ENCODE results near the gene ITPKC. TPM values are rescaled to one million over a fixed set of nuclear protein-coding genes. Genes with fewer than 3 reads are reported as not detected.
A peak's percentile ranks its signal among the peaks of the same experiment; 100 is the strongest.

ITPKC gene
- total and polyA plus RNA-seq, 2 of the 13 experiments (the other 11 are each of a cell fraction or from before 2014, with no cell fraction given), result 6.9 to 11.2 TPM

DNA sequence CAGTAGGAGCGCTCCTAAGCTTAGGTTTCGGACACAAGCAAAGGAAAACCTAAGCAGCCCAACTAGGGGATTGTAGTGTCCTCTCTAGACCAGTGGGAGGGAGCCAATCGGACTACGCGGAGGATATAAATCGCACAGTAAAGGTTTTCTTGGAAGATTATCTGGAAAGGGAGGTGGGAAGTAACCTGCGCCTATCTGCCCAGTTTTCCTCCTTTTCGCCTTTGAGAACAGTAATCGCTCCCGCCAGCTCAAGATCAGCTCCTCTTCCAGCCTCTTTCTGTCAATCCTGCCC lies 60.7 kb downstream of the ITPKC start (continued):
- 0 out of 2 replicates have a peak, but pooled peaks have one; percentile 32 for TF ChIP-seq TFE3 (CRISPR knock-in tag; IDR thresholded peaks at IDR 0.05)

DNA sequence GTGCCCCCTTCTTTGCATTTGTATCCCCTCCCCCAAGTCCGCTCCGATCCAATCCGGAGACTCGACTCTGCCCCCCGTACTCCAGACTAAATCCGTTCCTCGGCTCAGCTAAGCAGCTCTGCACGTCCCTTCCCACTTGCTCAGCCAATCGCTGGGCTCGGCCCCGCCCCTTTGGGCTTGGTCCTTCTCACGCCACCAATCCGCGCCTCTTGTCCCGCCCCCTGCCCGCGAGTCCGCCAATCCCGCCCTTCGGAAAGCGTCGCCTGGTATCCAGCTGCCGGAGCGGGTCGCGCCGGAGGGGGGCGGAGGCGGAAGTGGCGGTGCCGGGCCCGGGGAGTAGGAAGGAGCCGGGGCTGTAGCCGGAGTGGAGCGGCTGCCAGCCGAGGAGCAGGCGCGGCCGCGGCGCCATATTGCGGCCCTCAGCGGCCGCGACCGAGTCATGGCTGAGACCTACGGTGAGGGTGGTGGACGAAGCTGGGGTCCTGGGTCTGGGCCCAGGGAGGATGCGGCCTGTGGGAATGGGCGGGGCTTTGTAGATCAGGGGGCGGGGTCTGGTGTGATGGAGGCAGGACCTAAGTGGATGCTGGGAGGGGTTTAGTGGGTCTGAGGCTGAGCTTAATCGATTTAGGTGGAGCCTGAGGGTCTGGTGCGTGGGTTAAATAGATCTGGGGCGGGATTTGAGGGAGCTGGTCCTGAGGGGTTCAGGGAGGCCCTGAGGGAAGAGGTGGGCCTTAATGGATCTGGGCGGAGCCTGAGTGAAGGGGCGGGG lies 61.2 kb downstream of the ITPKC start, which contains the start of gene RAB4B:
Gene RAB4B, plus strand, starts transcription at position 311 of the 769 bp plus-strand sequence. Its CDS starts 129 bp downstream, at position 440.
- Histone ChIP-seq H4K20me1 (ENCODE audit: insufficient read depth, low read length) (no peaks in the 10 kb centered on the region), H3K9me3 (ENCODE audit: low read length) (no peaks in the 10 kb centered on the region), H2AFZ (ENCODE audit: low read length) (peak within 1 kb of the TSS; percentile 16), H3K27ac (ENCODE audit: extremely low read length, insufficient read depth, low read length) (peak within 1 kb of the TSS; percentile 97), H3K4me2 (ENCODE audit: low read depth, low read length) (peak within 1 kb of the TSS; percentile 95), H3K27me3 (ENCODE audit: control insufficient read depth in 1 of 2, insufficient read depth in 2 of 2, low read length in 2 of 2) (no peaks in the 10 kb centered on the region; a peak in 1 of 5 replicates), H3K4me3 (replicated peaks in 1 of 3; ENCODE audit: insufficient read depth in 1 of 3, low read depth in 2 of 3, low read length in 3 of 3) (peak within 1 kb of the TSS; percentile 70 to 88 (median 81)), H3K4me1 (ENCODE audit: insufficient read depth, low read length) (peaks cover 31% of the 10 kb centered on the region), H3K9ac (ENCODE audit: insufficient read depth, low read depth, low read length) (peak within 1 kb of the TSS; percentile 90), H3K36me3 (replicated peaks in 1 of 2; ENCODE audit: control insufficient read depth in 1 of 2, insufficient read depth in 2 of 2, low read length in 2 of 2) (no peaks in the 10 kb centered on the region), H3K79me2 (ENCODE audit: insufficient read depth, low read length) (no peaks in the 10 kb centered on the region)
- in situ Hi-C loops (cut with HindIII; ENCODE audit: extremely low pct_ligation_motif_present, low pct_unique_long_range_greater_than_20kb) (no loop called here), intact Hi-C loops (cut with micrococcal nuclease; ENCODE audit: unreplicated experiment) (loop anchor here (1.0 kb wide), 1 partner anchor 20 kb away; no protein-coding TSS in a partner anchor)
- POLR2A ChIA-PET, result interaction anchor here (0.6 to 4.1 kb wide), 26 partner anchors 8 to 780 kb away, joined by 3 to 90 read pairs (median 6); partner anchors contain the start of genes ACTMAP, COQ8B, EGLN2 and ITPKC
- FAIRE-seq, result peak; percentile 87
- peak; percentile 88 for ATAC-seq
- CTCF ChIA-PET (ENCODE audit: low intra/inter-chr PET ratio, low total read pairs), result no interaction called here
- WGBS (ENCODE audit: low lambda C conversion rate), result 2% methylated on average over 32 of the region's 56 CpGs
- peak; percentile 99 for DNase-seq (ENCODE audit: low spot score)
- BruUV-seq (replicated peaks), result no TSS peak
- TF ChIP-seq RAD21 (CRISPR knock-in tag; IDR thresholded peaks at IDR 0.05) (0 out of 2 replicates have a peak, but pooled peaks have one; percentile 11), ATAD3A (CRISPR knock-in tag; IDR thresholded peaks at IDR 0.05) (no peak), PRPF4 (IDR thresholded peaks at IDR 0.05; ENCODE audit: low read depth, low read length, poor library complexity, severe bottlenecking) (no peak), TARDBP (CRISPR knock-in tag; IDR thresholded peaks at IDR 0.05) (peak; percentile 67; the same call in 1 of the 2 replicates), ZNF280B (CRISPR knock-in tag; IDR thresholded peaks at IDR 0.05; ENCODE audit: borderline replicate concordance) (peak; percentile 35; the same call in 1 of the 2 replicates), ZNF224 (CRISPR knock-in tag; IDR thresholded peaks at IDR 0.05) (0 out of 2 replicates have a peak, but pooled peaks have one; percentile 63), ZNF768 (CRISPR knock-in tag; IDR thresholded peaks at IDR 0.05) (peak; percentile 43; the same call in 1 of the 2 replicates), ARNTL (CRISPR knock-in tag; IDR thresholded peaks at IDR 0.05) (peak; percentile 18; the same call in 1 of the 2 replicates), SOX5 (CRISPR knock-in tag; IDR thresholded peaks at IDR 0.05; ENCODE audit: borderline replicate concordance) (no peak), FLYWCH1 (CRISPR knock-in tag; IDR thresholded peaks at IDR 0.05) (no peak), ZNF639 (CRISPR knock-in tag; conservative IDR thresholded peaks at IDR 0.05) (0 out of 2 replicates have a peak, but pooled peaks have one; percentile 57)
- TF ChIP-seq, protein P1, sequence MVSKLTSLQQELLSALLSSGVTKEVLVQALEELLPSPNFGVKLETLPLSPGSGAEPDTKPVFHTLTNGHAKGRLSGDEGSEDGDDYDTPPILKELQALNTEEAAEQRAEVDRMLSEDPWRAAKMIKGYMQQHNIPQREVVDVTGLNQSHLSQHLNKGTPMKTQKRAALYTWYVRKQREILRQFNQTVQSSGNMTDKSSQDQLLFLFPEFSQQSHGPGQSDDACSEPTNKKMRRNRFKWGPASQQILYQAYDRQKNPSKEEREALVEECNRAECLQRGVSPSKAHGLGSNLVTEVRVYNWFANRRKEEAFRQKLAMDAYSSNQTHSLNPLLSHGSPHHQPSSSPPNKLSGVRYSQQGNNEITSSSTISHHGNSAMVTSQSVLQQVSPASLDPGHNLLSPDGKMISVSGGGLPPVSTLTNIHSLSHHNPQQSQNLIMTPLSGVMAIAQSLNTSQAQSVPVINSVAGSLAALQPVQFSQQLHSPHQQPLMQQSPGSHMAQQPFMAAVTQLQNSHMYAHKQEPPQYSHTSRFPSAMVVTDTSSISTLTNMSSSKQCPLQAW (CRISPR knock-in tag; IDR thresholded peaks at IDR 0.05), result peak; percentile 48

Measured in HepG2 (cell line).